ENCODE measurements around the gene SVIL. TPM values are rescaled to one million over a fixed set of nuclear protein-coding genes. Genes with fewer than 3 reads are reported as not detected.
"Not testable (repeated sequence)": the region's sequence is repeated elsewhere in the genome, so short reads cannot be mapped to it uniquely, and the experiment has no call there.

The SVIL gene
- total RNA-seq, 3 donors from 2014 or later = 67.6 to 1,278 (median 86.0) TPM

GRCh38 chr10:29540016-29540415, 94.8 kb downstream of the SVIL start:
- no peaks in the 10 kb centered on the region for H3K9me3 ChIP-seq
- TF ChIP-seq, protein P1, sequence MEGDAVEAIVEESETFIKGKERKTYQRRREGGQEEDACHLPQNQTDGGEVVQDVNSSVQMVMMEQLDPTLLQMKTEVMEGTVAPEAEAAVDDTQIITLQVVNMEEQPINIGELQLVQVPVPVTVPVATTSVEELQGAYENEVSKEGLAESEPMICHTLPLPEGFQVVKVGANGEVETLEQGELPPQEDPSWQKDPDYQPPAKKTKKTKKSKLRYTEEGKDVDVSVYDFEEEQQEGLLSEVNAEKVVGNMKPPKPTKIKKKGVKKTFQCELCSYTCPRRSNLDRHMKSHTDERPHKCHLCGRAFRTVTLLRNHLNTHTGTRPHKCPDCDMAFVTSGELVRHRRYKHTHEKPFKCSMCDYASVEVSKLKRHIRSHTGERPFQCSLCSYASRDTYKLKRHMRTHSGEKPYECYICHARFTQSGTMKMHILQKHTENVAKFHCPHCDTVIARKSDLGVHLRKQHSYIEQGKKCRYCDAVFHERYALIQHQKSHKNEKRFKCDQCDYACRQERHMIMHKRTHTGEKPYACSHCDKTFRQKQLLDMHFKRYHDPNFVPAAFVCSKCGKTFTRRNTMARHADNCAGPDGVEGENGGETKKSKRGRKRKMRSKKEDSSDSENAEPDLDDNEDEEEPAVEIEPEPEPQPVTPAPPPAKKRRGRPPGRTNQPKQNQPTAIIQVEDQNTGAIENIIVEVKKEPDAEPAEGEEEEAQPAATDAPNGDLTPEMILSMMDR (IDR thresholded peaks at IDR 0.05) = no peak
- intact Hi-C loops (cut with DNase I, micrococcal nuclease) = no loop called here
- peaks cover 24% of the 10 kb centered on the region for H3K4me1 ChIP-seq (ENCODE audit: low read depth)
- DNase-seq (no peak), ATAC-seq (no peak)
- no peak overlapping the region for H3K4me3 ChIP-seq
- no peaks in the 10 kb centered on the region for H3K36me3 ChIP-seq (ENCODE audit: low read depth)

- no peak for DNase-seq
- TF ChIP-seq, protein P1 (IDR thresholded peaks at IDR 0.05) = no peak
Observed at GRCh38 chr10:29539412-29539811, 95.4 kb downstream of the SVIL start.

GRCh38 chr10:29537799-29538198, 97.0 kb downstream of the SVIL start:
- ATAC-seq (no peak), DNase-seq (no peak)
- intact Hi-C loops (cut with DNase I, micrococcal nuclease) = no loop called here
- H3K9me3 ChIP-seq = no peaks in the 10 kb centered on the region
- H3K4me3 ChIP-seq = no peak overlapping the region
- TF ChIP-seq, protein P1 (IDR thresholded peaks at IDR 0.05) = no peak
- peaks cover 27% of the 10 kb centered on the region for H3K4me1 ChIP-seq (ENCODE audit: low read depth)
- no peaks in the 10 kb centered on the region for H3K36me3 ChIP-seq (ENCODE audit: low read depth)

More at GRCh38 chr10:29539412-29539811, 95.4 kb downstream of the SVIL start:
- H3K4me3 ChIP-seq = no peak overlapping the region
- no peaks in the 10 kb centered on the region for H3K9me3 ChIP-seq
- no peaks in the 10 kb centered on the region for H3K36me3 ChIP-seq (ENCODE audit: low read depth)
- peaks cover 27% of the 10 kb centered on the region for H3K4me1 ChIP-seq (ENCODE audit: low read depth)
- intact Hi-C loops (cut with DNase I, micrococcal nuclease) = no loop called here
- ATAC-seq = no peak

DNA sequence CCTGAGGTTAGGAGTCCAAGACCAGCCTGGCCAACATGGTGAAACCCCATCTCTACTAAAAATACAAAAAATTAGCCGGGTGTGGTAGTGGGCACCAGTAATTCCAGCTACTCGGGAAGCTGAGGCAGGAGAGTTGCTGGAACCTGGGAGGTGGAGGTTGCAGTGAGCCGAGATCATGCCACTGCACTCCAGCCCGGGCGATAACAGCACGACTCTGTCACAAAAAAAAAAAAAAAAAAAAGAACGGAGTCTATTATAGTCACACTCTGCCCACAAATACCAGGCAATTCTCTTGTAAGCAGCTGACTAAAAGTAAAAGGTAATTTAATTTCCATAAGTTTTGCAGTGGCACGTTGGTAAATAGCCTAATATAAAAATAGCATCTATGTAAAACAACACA, 98.1 kb downstream of the SVIL start:
- DNase-seq; H3K4me3 ChIP-seq; H3K36me3 ChIP-seq (ENCODE audit: low read depth); intact Hi-C loops (cut with DNase I, micrococcal nuclease); H3K9me3 ChIP-seq; ATAC-seq: not testable (repeated sequence)
- peaks cover 27% of the 10 kb centered on the region for H3K4me1 ChIP-seq (ENCODE audit: low read depth)

DNA sequence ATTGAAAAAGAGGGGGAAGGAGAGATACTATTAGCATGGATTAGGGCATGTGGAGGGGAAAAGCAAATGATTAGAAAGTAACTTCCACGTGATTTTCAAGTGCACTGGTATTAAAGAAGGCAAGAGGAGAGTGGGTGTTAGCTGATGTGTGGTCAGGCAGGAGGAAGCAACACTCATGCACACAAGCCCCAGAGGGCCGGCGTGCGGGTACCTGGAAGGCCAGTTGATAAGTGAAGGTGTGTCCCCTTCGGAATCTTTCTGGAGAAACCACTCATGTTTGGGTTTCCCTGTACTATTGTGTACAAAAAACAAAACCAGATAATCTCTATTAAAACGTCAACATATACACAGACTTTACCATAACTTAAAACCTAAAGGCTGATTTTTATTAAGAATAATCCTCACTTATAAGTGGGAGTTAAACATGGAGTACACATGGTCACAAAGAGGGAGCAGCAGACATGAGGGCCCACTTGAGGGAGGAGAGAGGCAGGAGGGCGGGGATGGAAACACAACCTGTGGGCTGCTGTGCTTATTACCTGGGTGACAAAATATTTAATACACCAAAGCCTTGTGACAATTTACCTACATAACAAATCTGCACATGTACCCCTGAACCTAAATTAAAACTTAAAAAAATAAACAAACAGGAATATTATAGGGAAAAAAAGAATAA, 98.9 kb downstream of the SVIL start:
- Histone ChIP-seq H3K4me1 (ENCODE audit: low read depth) (peaks cover 27% of the 10 kb centered on the region), H3K9me3 (no peaks in the 10 kb centered on the region), H3K36me3 (ENCODE audit: low read depth) (no peaks in the 10 kb centered on the region), H3K4me3 (no peak overlapping the region)
- ATAC-seq (peak; percentile 50), DNase-seq (peak in 1 of 3 donors; percentile 30)
- intact Hi-C loops (cut with DNase I, micrococcal nuclease) = no loop called here
- TF ChIP-seq, protein P1 (IDR thresholded peaks at IDR 0.05) = peak; percentile 3

DNA sequence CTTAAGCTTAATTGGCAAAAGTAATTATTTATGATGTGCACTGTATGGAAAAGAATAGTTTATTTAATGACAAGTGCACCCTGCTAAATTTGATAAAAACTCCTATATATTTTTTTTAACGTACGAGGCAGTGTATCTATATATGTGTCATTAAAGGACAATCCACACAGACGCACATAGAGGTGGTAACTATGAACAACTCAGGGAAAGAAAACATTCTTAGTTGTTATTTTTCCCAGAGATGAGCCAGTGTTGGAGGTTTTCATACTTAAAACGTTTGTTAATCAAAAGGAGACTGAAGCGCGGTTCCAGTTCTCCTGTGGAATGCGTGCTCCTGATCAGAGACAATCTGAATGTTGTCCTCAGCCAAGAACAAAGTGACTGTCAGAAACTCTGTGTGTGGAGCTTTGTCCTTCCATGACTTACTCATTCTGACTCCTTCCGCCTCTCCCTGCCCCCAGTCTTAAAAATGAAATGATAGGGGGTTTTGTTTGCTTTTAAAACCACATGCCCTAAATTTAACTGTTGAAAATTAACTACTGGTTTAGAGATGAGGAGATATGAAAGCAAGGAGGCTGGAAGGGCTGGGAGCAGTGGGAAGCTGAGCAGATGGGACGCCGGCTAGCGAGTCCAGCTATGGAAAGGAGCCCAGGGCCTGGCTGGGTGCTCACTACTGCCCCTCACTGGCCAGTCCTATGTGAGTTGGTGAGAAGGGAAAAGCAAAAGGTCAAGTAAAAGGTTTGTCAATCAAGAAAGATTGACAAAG, 99.6 kb downstream of the SVIL start:
- Histone ChIP-seq H3K4me1 (ENCODE audit: low read depth) (peaks cover 27% of the 10 kb centered on the region), H3K9me3 (no peaks in the 10 kb centered on the region), H3K4me3 (no peak overlapping the region), H3K36me3 (ENCODE audit: low read depth) (no peaks in the 10 kb centered on the region)
- intact Hi-C loops (cut with DNase I, micrococcal nuclease) = no loop called here
- TF ChIP-seq, protein P1 (IDR thresholded peaks at IDR 0.05) = peak; percentile 45
- DNase-seq = peak; percentile 78 to 87 (median 85)
- ATAC-seq = peak; percentile 96
